Adrenal gland (tissue), 12 donors: ENCODE results near the gene APLP1. TPM values are rescaled to one million over a fixed set of nuclear protein-coding genes. Genes with fewer than 3 reads are reported as not detected.

Experiments used
- DNase-seq, 7 donors: peaks; one replicate each; pipeline ENCODE4 v3.0.0-alpha.2; 2019 to 2020
- H3K27ac ChIP-seq, 5 donors: fragments of 200-600 bp; sonication (generic) in 4 of 5; 1 replicate in 3 of 5; 2 replicates in 2 of 5; pipeline versions ENCODE4 v1.5.1 to v1.8.0; 2016 to 2020; ENCODE audit warnings: mild to moderate bottlenecking in 1 of 5
- H3K27me3 ChIP-seq: fragments of 200-600 bp; 2 replicates; pipeline ENCODE4 v1.8.0; 2021
- H3K36me3 ChIP-seq, 2 donors: fragments of 200-600 bp; replicated peaks in 1 of 2; 1 replicate in 1 of 2; 2 replicates in 1 of 2; pipeline versions ENCODE4 v1.5.1 to v1.8.0; 2018 to 2022
- H3K4me1 ChIP-seq, 2 donors: fragments of 200-600 bp; replicated peaks in 1 of 2; 1 replicate in 1 of 2; 2 replicates in 1 of 2; pipeline versions ENCODE4 v1.5.1 to v1.8.0; 2018 to 2021
- H3K4me3 ChIP-seq, 4 donors: fragments of 200-600 bp; sonication (generic) in 3 of 4; one replicate each; pipeline ENCODE4 v1.5.1; 2016 to 2018
- H3K9me3 ChIP-seq, 3 donors: fragments of 200-600 bp; sonication (generic) in 1 of 3; replicated peaks in 1 of 3; 1 replicate in 2 of 3; 2 replicates in 1 of 3; pipeline versions ENCODE4 v1.5.1 to v1.8.0; 2016 to 2021
- CTCF ChIP-seq, 6 experiments: fragments of 450-650 bp in 4 of 6; fragments of 200-600 bp in 2 of 6; sonication (generic) in 1 of 6; IDR thresholded peaks; 1 replicate in 5 of 6; 2 replicates in 1 of 6; pipeline versions ENCODE4 v1.5.1 to v1.8.0; 2016 to 2021; ENCODE audit warnings: antibody characterized with exemption in 6 of 6, mild to moderate bottlenecking in 2 of 6, moderate library complexity in 1 of 6
- POLR2A ChIP-seq, 2 donors: fragments of 450-650 bp; IDR thresholded peaks; one replicate each; pipeline ENCODE4 v1.6.1; 2017; ENCODE audit warnings: antibody characterized with exemption in 2 of 2, mild to moderate bottlenecking in 2 of 2, moderate library complexity in 1 of 2
- WGBS, 4 donors: extraction: QIAGEN DNeasy Blood & Tissue Kit in 2 of 4; methylation state at CpG; one replicate each; pipeline versions ENCODE4 v1.1.5 to v1.1.7; 2013 to 2017; 5-methylcytosine and 5-hydroxymethylcytosine counted together
- intact Hi-C, 2 donors: fragments of 100-400 bp; cut with DNase I; formaldehyde crosslinking; loops; one replicate each; pipeline versions ENCODE4 v1.14.1 to v1.15.0; 2022 to 2023
- polyA plus RNA-seq, 3 donors: library from polyadenylated mRNA; stranded (reverse); fragments of 200-250 nt in 2 of 3; fragments of 350-450 nt in 1 of 3; fragmentation: Illumina TruSeq in 1 of 3; extraction: RNeasy Lipid Tissue Mini Kit (QIAGEN cat#74804) in 1 of 3; gene quantifications; one replicate each; pipeline ENCODE4 v1.2.3, GENCODE V29; 2013 to 2014
- total RNA-seq, 9 donors: library from RNA; depleted of rRNA in 4 of 9; stranded (reverse); fragments of >200 nt in 4 of 9; fragments of 120-200 nt in 1 of 9; fragmentation: NEBNext Ultra II Directional in 1 of 9; extraction: Animal tissue kit (Norgen Biotek cat#: 25700) in 1 of 9; gene quantifications; one replicate each; pipeline versions ENCODE4 v1.1.0 to v1.2.4, GENCODE V29; 2013 to 2023
- donor health status: healthy with polysubstance abuse.
- donor health status: Bipolar disorder and iron deficiency.
- donor health status: DM: yes; HTN: yes; CAD: no.
- donor health status: DM: no; HTN: no; CAD: no.
- donor health status: DM: no; HTN: no; CAD: no.
- donor health status: DM: yes; HTN: yes; CAD: no.

APLP1 gene
- total and polyA plus RNA-seq, 12 donors = 1.0 to 278 (median 31.0) TPM

GRCh38 chr19:35870798-35871197 is 2.4 kb downstream of the APLP1 start:
- Histone ChIP-seq H3K36me3 (no peaks in the 10 kb centered on the region), H3K27me3 (peaks cover 11% of the 10 kb centered on the region), H3K4me3 (no peak overlapping the region), H3K27ac (no peak overlapping the region), H3K4me1 (peaks cover 4 to 5% of the 10 kb centered on the region in 2 donors), H3K9me3 (no peaks in the 10 kb centered on the region)
- DNase-seq = no peak
- intact Hi-C loops = no loop called here
- WGBS, 4 donors = 66 to 77% (median 74%) methylated on average over 11 to 12 of the region's 12 CpGs
- TF ChIP-seq CTCF (IDR thresholded peaks at IDR 0.05) (no peak), POLR2A (IDR thresholded peaks at IDR 0.05) (no peak)

- Histone ChIP-seq H3K4me1 (peaks cover 4 to 5% of the 10 kb centered on the region in 2 donors), H3K27ac (no peak overlapping the region), H3K4me3 (no peak overlapping the region), H3K27me3 (peaks cover 11% of the 10 kb centered on the region), H3K9me3 (no peaks in the 10 kb centered on the region), H3K36me3 (no peaks in the 10 kb centered on the region)
- intact Hi-C loops = no loop called here
- WGBS, 4 donors = 71 to 84% (median 81%) methylated on average over 8 to 12 of the region's 12 CpGs
- TF ChIP-seq CTCF (IDR thresholded peaks at IDR 0.05) (no peak), POLR2A (IDR thresholded peaks at IDR 0.05) (no peak)
- no peak for DNase-seq
Measured at GRCh38 chr19:35871611-35872010, 3.2 kb downstream of the APLP1 start.

GRCh38 chr19:35872180-35872579 is 3.8 kb downstream of the APLP1 start:
- Histone ChIP-seq H3K9me3 (no peaks in the 10 kb centered on the region), H3K36me3 (no peaks in the 10 kb centered on the region), H3K4me3 (no peak overlapping the region), H3K27ac (no peak overlapping the region), H3K27me3 (peaks cover 11% of the 10 kb centered on the region), H3K4me1 (peaks cover 4 to 5% of the 10 kb centered on the region in 2 donors)
- intact Hi-C loops = no loop called here
- no peak for DNase-seq
- WGBS, 4 donors = 61 to 78% (median 68%) methylated on average over 1 to 5 of the region's 5 CpGs
- no peak for TF ChIP-seq CTCF (IDR thresholded peaks at IDR 0.05)
- TF ChIP-seq POLR2A (IDR thresholded peaks at IDR 0.05) = no peak

- 89 to 92% (median 90%) methylated on average over 27 to 32 of the region's 32 CpGs for WGBS, 4 donors
- H3K27me3 ChIP-seq = peaks cover 11% of the 10 kb centered on the region
- intact Hi-C loops = no loop called here
Measured at GRCh38 chr19:35874392-35874930, 6.1 kb downstream of the APLP1 start.

More at GRCh38 chr19:35874392-35874930, 6.1 kb downstream of the APLP1 start:
- peaks cover 0 to 3% of the 10 kb centered on the region in 2 donors for H3K4me1 ChIP-seq
- no peak for TF ChIP-seq POLR2A (IDR thresholded peaks at IDR 0.05)
- no peak for TF ChIP-seq CTCF (IDR thresholded peaks at IDR 0.05)
- no peak overlapping the region for H3K27ac ChIP-seq
- DNase-seq = no peak
- H3K9me3 ChIP-seq = no peaks in the 10 kb centered on the region
- no peak overlapping the region for H3K4me3 ChIP-seq
- no peaks in the 10 kb centered on the region for H3K36me3 ChIP-seq
